GM12878 (cell line): ENCODE results near the gene ABCD3.
"Not testable (repeated sequence)": the region's sequence is repeated elsewhere in the genome, so short reads cannot be mapped to it uniquely, and the experiment has no call there.

ENCODE experiments used
- GABPA ChIP-seq: IDR thresholded peaks from 2 replicates; pipeline ENCODE4 v1.6.1; 2014; ENCODE audit warnings: antibody characterized with exemption, low read depth, mild to moderate bottlenecking, inconsistent platforms
- MYC ChIP-seq: IDR thresholded peaks from 2 replicates; pipeline ENCODE4 v1.6.1; 2011; ENCODE audit warnings: mild to moderate bottlenecking, low read length, moderate library complexity, inconsistent platforms; ENCODE audit not compliant: insufficient read depth, insufficient replicate concordance, insufficient read length, severe bottlenecking
- SREBF2 ChIP-seq: IDR thresholded peaks from 2 replicates; pipeline ENCODE4 v1.6.1; 2012; ENCODE audit warnings: mild to moderate bottlenecking, low read length
- TF ChIP-seq, protein P1 (sequence below): IDR thresholded peaks from 2 replicates; pipeline ENCODE4 v1.6.1; 2012; ENCODE audit warnings: mild to moderate bottlenecking, low read depth, low read length
- TF ChIP-seq, protein P2 (sequence below): fragments of 450-650 bp; IDR thresholded peaks from 2 replicates; pipeline ENCODE4 v1.6.1; 2017; ENCODE audit warnings: low read depth, mild to moderate bottlenecking, moderate library complexity

DNA sequence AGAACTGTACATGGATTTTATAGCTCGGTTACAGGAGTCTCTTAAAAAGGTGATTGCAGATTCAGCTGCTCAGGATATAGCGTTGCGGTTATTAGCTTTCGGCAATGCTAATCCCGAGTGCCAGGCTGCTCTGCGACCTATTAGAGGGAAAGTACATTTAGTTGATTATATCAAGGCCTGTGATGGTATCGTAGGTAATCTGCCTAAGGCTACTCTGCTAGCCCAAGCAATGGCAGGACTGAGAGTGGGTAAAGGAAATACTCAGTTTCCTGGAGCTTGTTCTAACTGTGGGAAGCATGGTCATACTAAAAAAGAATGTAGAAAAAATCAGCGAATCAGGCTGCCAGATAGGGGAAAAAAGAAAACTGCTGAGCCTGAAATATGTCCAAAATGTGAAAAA is 27.5 kb downstream of the ABCD3 start:
- not testable (repeated sequence) for TF ChIP-seq MYC, GABPA, SREBF2
- TF ChIP-seq, protein P1, sequence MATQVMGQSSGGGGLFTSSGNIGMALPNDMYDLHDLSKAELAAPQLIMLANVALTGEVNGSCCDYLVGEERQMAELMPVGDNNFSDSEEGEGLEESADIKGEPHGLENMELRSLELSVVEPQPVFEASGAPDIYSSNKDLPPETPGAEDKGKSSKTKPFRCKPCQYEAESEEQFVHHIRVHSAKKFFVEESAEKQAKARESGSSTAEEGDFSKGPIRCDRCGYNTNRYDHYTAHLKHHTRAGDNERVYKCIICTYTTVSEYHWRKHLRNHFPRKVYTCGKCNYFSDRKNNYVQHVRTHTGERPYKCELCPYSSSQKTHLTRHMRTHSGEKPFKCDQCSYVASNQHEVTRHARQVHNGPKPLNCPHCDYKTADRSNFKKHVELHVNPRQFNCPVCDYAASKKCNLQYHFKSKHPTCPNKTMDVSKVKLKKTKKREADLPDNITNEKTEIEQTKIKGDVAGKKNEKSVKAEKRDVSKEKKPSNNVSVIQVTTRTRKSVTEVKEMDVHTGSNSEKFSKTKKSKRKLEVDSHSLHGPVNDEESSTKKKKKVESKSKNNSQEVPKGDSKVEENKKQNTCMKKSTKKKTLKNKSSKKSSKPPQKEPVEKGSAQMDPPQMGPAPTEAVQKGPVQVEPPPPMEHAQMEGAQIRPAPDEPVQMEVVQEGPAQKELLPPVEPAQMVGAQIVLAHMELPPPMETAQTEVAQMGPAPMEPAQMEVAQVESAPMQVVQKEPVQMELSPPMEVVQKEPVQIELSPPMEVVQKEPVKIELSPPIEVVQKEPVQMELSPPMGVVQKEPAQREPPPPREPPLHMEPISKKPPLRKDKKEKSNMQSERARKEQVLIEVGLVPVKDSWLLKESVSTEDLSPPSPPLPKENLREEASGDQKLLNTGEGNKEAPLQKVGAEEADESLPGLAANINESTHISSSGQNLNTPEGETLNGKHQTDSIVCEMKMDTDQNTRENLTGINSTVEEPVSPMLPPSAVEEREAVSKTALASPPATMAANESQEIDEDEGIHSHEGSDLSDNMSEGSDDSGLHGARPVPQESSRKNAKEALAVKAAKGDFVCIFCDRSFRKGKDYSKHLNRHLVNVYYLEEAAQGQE, result not testable (repeated sequence)
- TF ChIP-seq, protein P2, sequence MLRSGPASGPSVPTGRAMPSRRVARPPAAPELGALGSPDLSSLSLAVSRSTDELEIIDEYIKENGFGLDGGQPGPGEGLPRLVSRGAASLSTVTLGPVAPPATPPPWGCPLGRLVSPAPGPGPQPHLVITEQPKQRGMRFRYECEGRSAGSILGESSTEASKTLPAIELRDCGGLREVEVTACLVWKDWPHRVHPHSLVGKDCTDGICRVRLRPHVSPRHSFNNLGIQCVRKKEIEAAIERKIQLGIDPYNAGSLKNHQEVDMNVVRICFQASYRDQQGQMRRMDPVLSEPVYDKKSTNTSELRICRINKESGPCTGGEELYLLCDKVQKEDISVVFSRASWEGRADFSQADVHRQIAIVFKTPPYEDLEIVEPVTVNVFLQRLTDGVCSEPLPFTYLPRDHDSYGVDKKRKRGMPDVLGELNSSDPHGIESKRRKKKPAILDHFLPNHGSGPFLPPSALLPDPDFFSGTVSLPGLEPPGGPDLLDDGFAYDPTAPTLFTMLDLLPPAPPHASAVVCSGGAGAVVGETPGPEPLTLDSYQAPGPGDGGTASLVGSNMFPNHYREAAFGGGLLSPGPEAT, result not testable (repeated sequence)
